K562 (cell line): ENCODE measurements around the gene RAD54L. TPM values are rescaled to one million over a fixed set of nuclear protein-coding genes. Genes with fewer than 3 reads are reported as not detected.

ENCODE experiments used
- ATF7 ChIP-seq: fragments of 450-650 bp; IDR thresholded peaks from 2 replicates; pipeline ENCODE4 v1.7.1; 2014; ENCODE audit warnings: mild to moderate bottlenecking, moderate library complexity
- HDAC8 ChIP-seq: fragments of 450-650 bp; IDR thresholded peaks from 2 replicates; pipeline ENCODE4 v1.6.1; 2016; ENCODE audit warnings: mild to moderate bottlenecking, missing genetic modification characterization, moderate library complexity, missing compliant biosample characterization
- KDM5B ChIP-seq: fragments of 200-600 bp; sonication (generic); IDR thresholded peaks from 2 replicates; pipeline ENCODE4 v1.6.1; 2012; ENCODE audit warnings: low read depth, mild to moderate bottlenecking, moderate library complexity, low read length, control low read depth, inconsistent platforms; ENCODE audit not compliant: insufficient replicate concordance
- MYNN ChIP-seq, 2 experiments: sonication (generic); formaldehyde crosslinking in 1 of 2; IDR thresholded peaks; 2 replicates each; pipeline versions ENCODE4 v1.5.0 to v1.6.1; 2016 to 2020; ENCODE audit warnings: antibody characterized with exemption in 1 of 2, missing genetic modification reagents in 1 of 2
- NR3C1 ChIP-seq: sonication (generic); formaldehyde crosslinking; IDR thresholded peaks from 2 replicates; pipeline ENCODE4 v1.8.1; 2022; ENCODE audit warnings: missing genetic modification reagents
- RHOXF2B ChIP-seq: fragments of 250-450 bp; sonication (Bioruptor Pico); conservative IDR thresholded peaks from 2 replicates; pipeline ENCODE4 v1.5.1; 2021
- SNIP1 ChIP-seq: fragments of 450-650 bp; IDR thresholded peaks from 2 replicates; pipeline ENCODE4 v1.7.1; 2017; ENCODE audit warnings: low read depth, mild to moderate bottlenecking
- ZBTB7A ChIP-seq: IDR thresholded peaks from 2 replicates; pipeline ENCODE4 v1.6.1; 2011; ENCODE audit warnings: low read depth, mild to moderate bottlenecking, low read length, moderate library complexity, borderline replicate concordance; ENCODE audit not compliant: control insufficient read depth
- ZNF311 ChIP-seq: fragments of 250-450 bp; sonication (Bioruptor Pico); IDR thresholded peaks from 2 replicates; pipeline ENCODE4 v1.4.0; 2020; ENCODE audit warnings: mild to moderate bottlenecking, moderate library complexity
- ZNF354B ChIP-seq: fragments of 250-450 bp; sonication (Bioruptor Pico); IDR thresholded peaks from 2 replicates; pipeline ENCODE4 v1.4.0; 2020
- polyA plus RNA-seq, 8 experiments: library from polyadenylated mRNA; depleted of rRNA in 4 of 8; stranded (reverse) in 5 of 8; unstranded in 3 of 8; fragments of >200 nt; fragmentation: Nextera tagmentation in 2 of 8; fragmentation: Illumina TruSeq in 1 of 8; extraction: Ambion mirVana in 2 of 8; extraction: Trizol in 1 of 8; gene quantifications; 2 replicates each; pipeline versions ENCODE4 v1.2.1 to v1.2.3, GENCODE V29; 2011 to 2014; ENCODE audit warnings: inconsistent platforms in 1 of 8, missing spikeins in 1 of 8
- total RNA-seq, 7 experiments: library from RNA; depleted of rRNA in 6 of 7; stranded (reverse); fragments of >200 nt in 6 of 7; fragmentation: Illumina TruSeq in 2 of 7; extraction: Trizol in 2 of 7; gene quantifications; 2 replicates each; pipeline versions ENCODE4 v1.2.1 to v1.2.3, GENCODE V29; 2011 to 2021; ENCODE audit warnings: low replicate concordance in 1 of 7
- TF ChIP-seq, protein P1 (sequence below): sonication (generic); formaldehyde crosslinking; IDR thresholded peaks from 2 replicates; pipeline ENCODE4 v1.8.0; 2022; ENCODE audit warnings: missing genetic modification reagents, mild to moderate bottlenecking, moderate library complexity, borderline replicate concordance
- TF ChIP-seq, protein P2 (sequence below): sonication (generic); formaldehyde crosslinking; IDR thresholded peaks from 2 replicates; pipeline ENCODE4 v1.8.0; 2022; ENCODE audit warnings: mild to moderate bottlenecking, missing genetic modification reagents
- TF ChIP-seq, protein P3 (sequence below), 2 experiments: fragments of 450-650 bp in 1 of 2; sonication (generic) in 1 of 2; formaldehyde crosslinking in 1 of 2; IDR thresholded peaks in 1 of 2; conservative IDR thresholded peaks in 1 of 2; 2 replicates each; pipeline versions ENCODE4 v1.6.1 to v1.8.1; 2016 to 2023; ENCODE audit warnings: mild to moderate bottlenecking in 2 of 2, moderate library complexity in 2 of 2, inconsistent platforms in 1 of 2, missing genetic modification reagents in 1 of 2

The RAD54L gene
- total and polyA plus RNA-seq, 9 of the 15 experiments (the other 6 are each of a cell fraction or from before 2014, with no cell fraction given) = 17.9 to 92.3 (median 37.5) TPM

DNA sequence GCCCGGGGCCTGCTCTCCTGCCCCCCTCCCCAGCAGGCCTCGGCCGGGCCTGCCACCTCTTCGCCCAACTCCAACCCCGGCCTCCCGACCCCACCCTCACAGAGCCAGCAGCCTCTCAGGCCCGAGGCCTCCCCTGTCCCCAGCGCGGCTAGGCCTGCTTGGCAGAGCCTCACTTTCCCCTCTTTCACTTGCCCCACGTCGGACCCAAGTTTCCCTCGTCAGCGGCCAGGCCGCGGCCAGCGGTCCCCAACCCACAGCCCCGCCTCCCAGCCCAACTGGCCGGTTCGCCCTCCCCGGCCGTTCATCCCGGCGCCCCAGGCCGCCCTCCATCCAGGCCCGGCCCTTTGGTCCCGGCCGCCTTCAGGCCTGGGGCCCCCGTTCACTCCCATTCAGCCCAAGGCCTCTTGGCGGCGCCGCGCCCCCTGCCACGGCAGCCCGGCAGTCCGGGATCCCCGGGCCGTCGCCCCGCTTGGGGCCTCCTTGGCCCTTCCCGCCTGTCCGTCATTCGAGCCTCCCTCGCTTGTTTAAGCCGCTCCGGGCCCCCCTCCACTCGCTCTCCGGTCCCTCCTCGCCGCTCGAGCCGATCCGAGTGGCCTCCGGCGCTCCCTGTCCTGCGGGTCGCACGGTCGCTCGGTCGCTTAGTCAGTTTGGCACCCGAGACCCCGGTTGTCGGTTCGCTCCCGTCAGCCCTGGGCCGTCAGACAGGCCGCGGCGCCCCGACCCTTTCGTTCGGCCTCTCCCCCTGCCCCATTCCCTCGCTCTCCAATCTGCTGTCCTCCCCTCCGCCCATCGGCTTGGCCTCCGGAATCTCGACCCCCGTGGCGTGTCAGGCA is 54.5 kb downstream of the RAD54L start (continued):
- TF ChIP-seq MYNN (IDR thresholded peaks at IDR 0.05) (no peak), MYNN (CRISPR knock-in tag; IDR thresholded peaks at IDR 0.05) (0 out of 2 replicates have a peak, but pooled peaks have one; percentile 57), NR3C1 (CRISPR knock-in tag) (peak; percentile 26; the same call in 1 of the 2 replicates), RHOXF2B (CRISPR knock-in tag) (no peak), ZBTB7A (peak; percentile 51; the same call in 1 of the 2 replicates), ZNF311 (CRISPR knock-in tag) (no peak), KDM5B (peak; percentile 50), ATF7 (peak; percentile 48; the same call in 1 of the 2 replicates), HDAC8 (tag) (no peak), SNIP1 (no peak), ZNF354B (CRISPR knock-in tag) (no peak)
- TF ChIP-seq, protein P1, sequence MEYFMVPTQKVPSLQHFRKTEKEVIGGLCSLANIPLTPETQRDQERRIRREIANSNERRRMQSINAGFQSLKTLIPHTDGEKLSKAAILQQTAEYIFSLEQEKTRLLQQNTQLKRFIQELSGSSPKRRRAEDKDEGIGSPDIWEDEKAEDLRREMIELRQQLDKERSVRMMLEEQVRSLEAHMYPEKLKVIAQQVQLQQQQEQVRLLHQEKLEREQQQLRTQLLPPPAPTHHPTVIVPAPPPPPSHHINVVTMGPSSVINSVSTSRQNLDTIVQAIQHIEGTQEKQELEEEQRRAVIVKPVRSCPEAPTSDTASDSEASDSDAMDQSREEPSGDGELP (CRISPR knock-in tag) = peak; percentile 10; the same call in 1 of the 2 replicates
- TF ChIP-seq, protein P2, sequence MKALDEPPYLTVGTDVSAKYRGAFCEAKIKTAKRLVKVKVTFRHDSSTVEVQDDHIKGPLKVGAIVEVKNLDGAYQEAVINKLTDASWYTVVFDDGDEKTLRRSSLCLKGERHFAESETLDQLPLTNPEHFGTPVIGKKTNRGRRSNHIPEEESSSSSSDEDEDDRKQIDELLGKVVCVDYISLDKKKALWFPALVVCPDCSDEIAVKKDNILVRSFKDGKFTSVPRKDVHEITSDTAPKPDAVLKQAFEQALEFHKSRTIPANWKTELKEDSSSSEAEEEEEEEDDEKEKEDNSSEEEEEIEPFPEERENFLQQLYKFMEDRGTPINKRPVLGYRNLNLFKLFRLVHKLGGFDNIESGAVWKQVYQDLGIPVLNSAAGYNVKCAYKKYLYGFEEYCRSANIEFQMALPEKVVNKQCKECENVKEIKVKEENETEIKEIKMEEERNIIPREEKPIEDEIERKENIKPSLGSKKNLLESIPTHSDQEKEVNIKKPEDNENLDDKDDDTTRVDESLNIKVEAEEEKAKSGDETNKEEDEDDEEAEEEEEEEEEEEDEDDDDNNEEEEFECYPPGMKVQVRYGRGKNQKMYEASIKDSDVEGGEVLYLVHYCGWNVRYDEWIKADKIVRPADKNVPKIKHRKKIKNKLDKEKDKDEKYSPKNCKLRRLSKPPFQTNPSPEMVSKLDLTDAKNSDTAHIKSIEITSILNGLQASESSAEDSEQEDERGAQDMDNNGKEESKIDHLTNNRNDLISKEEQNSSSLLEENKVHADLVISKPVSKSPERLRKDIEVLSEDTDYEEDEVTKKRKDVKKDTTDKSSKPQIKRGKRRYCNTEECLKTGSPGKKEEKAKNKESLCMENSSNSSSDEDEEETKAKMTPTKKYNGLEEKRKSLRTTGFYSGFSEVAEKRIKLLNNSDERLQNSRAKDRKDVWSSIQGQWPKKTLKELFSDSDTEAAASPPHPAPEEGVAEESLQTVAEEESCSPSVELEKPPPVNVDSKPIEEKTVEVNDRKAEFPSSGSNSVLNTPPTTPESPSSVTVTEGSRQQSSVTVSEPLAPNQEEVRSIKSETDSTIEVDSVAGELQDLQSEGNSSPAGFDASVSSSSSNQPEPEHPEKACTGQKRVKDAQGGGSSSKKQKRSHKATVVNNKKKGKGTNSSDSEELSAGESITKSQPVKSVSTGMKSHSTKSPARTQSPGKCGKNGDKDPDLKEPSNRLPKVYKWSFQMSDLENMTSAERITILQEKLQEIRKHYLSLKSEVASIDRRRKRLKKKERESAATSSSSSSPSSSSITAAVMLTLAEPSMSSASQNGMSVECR (CRISPR knock-in tag) = peak; percentile 61; the same call in 1 of the 2 replicates
- TF ChIP-seq, protein P3, sequence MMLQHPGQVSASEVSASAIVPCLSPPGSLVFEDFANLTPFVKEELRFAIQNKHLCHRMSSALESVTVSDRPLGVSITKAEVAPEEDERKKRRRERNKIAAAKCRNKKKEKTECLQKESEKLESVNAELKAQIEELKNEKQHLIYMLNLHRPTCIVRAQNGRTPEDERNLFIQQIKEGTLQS (IDR thresholded peaks at IDR 0.05) = no peak
- TF ChIP-seq, protein P3 (CRISPR knock-in tag; conservative IDR thresholded peaks at IDR 0.05) = no peak
